ENCODE data around the gene MAVS.

Gene MAVS

DNA sequence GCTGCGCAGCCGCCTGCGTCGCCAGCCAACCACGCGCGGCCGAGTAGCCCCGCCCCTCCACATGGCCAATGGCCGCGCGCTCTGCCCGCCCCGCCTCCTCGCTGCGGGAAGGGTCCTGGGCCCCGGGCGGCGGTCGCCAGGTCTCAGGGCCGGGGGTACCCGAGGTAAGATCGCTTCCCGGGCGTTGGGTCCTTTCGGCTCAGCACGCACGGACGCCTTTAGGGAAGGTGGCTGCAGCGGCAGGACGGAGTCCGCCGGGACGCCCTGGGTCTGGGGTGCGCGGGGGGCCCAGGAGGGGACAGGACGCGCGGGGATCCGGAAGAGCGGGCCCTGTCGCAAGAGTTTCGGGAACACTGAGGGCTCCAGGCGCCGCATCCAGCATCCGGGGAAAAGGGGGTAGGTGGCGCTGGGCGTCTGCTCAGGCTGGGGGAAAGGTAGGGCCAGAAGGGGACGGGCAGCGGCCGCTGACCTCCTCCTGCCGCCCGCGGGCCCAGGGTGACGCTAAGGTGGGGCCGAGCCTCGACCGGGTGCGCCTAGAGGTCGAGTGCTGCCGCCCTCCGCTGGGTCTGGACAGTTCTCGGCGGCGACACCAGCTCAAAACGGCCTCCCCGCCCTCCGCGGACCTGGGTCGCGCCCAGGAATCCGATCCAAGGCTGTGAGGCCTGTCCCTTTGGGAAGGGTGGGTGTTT lies at the start of gene MAVS:
Gene MAVS (plus strand): TSS at position 95 of the 689 bp plus-strand sequence. CDS start 7,791 bp downstream, outside the sequence.
- DNase-seq, result peak; percentile 36 to 87

GRCh38 chr20:3797226-3797545 lies 49.4 kb upstream of the MAVS start:
- no peak for DNase-seq

DNA sequence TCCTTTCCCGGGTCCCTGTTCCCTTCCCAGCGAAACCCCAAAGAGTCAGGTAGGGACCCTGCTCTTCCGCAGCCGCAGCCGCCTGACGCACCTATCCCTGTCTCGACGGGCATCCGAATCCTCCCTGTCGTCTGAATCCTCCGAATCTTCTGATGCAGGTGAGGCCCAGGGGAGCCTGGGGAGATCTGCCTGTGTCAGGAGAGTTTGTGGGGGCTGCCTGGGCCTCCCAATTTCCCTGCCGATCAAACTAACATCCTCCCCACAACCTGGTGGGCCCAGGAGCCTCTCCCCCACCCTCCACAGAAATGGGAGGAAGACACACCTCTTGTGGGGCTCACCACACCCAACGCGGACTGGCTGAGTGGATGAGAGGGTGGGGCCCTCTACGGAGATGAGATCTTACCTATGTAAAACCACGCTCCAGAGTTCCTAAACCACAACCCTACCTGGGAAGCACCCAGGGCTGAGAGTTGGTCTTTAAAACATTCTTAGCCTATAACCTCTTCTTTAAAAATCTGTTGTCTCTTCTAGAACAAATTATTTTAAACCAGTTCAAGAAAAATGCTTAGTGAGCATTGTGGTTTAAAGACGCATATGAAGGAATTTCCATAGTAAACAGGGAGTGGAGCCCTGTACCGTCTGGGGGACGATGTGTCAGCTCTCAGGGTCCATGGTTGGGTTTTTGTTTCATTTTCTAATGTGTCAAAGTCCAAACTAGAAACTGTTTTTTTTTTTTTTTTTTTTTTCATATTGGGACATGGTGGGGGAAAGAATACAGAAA lies 48.9 kb upstream of the MAVS start:
- peak; percentile 45 to 62 for DNase-seq

- no peak for DNase-seq
Observed at GRCh38 chr20:3798373-3798768, 48.3 kb upstream of the MAVS start.

GRCh38 chr20:3798908-3799248 lies 47.8 kb upstream of the MAVS start:
- no peak for DNase-seq

DNA sequence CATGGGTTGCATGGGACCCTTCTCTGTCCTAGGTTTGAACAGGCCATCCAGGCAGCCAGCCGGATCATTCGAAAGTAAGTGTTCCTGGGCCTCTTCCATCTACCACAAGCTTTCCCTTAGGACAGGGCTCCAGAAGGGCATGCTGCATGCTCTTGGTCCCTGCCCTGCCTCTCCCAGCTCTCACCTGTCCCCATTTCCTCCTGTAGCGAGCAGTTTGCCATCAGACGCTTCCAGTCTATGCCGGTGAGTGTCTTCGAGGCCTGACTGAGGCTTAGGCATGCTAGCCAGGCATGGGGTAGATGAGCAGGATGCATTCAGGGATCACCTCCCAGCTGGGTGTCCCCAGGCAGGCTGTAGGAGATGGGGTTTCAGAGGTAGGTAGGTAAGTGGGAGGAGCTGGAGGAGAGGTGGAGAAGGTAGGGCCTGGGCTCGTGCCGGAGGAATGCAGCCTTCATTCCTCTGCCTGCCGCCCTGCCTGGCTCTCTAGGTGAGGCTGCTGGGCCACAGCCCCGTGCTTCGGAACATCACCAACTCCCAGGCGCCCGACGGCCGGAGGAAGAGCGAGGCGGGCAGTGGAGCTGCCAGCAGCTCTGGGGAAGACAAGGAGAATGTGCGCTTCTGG lies 46.3 kb upstream of the MAVS start:
- no peak for DNase-seq

DNA sequence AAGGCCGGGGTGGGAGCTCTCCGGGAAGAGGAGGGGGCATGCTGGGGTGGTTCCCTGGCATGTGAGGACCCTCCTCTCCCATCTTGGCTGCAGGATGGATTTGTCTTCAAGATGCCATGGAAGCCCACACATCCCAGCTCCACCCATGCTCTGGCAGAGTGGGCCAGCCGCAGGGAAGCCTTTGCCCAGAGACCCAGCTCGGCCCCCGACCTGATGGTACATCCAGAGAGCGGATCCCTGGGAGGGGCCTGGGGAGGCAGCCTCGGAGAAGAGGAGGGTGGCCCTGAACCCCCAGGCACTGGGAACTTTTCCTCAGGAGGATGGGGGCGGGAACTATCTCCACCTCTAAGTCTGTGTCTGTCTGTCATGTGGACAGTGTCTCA lies 45.8 kb upstream of the MAVS start:
- DNase-seq, result no peak

- no peak for DNase-seq
Observed at GRCh38 chr20:3801299-3801698, 45.3 kb upstream of the MAVS start.

DNA sequence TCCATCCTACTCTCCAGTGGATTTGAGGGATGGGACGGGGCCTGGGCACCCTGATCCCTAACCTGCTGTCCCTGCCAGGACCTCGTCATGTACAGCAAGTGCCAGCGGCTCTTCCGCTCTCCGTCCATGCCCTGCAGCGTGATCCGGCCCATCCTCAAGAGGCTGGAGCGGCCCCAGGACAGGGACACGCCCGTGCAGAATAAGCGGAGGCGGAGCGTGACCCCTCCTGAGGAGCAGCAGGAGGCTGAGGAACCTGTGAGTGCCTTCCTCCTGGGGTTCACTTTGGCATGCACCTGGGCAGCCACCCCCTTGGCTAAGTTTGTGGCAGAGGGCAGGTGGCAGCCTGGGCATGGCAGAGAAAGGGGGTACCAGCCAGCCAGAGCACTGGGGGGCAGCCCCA lies 44.8 kb upstream of the MAVS start:
- DNase-seq, result no peak

GRCh38 chr20:3802524-3803239 lies 44.0 kb upstream of the MAVS start:
- no peak for DNase-seq

GRCh38 chr20:3803289-3803688 lies 43.3 kb upstream of the MAVS start:
- no peak for DNase-seq

GRCh38 chr20:3803854-3804253 lies 42.8 kb upstream of the MAVS start:
- DNase-seq, result no peak

DNA sequence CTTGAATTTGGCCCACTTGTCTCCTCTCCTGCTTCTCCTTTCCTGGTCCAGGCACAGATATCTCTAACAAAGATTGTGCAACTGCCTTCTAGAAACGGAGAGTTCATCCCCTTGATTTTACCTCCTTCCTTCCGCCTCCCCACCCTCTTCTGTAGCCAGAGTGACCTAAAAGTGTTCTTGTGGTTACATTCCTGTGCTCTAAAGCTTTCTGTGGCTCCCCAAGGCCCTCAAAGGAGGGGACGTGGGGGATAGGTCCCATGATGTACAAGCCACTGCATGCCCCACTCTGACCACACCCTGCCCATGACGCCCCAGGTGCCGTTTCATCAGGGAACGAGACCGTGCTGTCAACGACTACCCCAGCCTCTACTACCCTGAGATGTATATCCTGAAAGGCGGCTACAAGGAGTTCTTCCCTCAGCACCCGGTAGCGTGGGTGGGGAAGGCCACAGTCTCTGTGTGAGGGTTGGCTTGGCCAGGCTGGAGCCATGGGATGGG lies 42.3 kb upstream of the MAVS start:
- DNase-seq, result no peak

DNA sequence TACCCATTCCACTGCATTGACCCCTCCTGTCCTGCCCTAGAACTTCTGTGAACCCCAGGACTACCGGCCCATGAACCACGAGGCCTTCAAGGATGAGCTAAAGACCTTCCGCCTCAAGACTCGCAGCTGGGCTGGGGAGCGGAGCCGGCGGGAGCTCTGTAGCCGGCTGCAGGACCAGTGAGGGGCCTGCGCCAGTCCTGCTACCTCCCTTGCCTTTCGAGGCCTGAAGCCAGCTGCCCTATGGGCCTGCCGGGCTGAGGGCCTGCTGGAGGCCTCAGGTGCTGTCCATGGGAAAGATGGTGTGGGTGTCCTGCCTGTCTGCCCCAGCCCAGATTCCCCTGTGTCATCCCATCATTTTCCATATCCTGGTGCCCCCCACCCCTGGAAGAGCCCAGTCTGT lies 41.9 kb upstream of the MAVS start:
- DNase-seq, result no peak

GRCh38 chr20:3808544-3808943 lies 38.1 kb upstream of the MAVS start:
- DNase-seq, result no peak

- DNase-seq, result peak; percentile 60 to 72
Observed at GRCh38 chr20:3811467-3812258, 35.0 kb upstream of the MAVS start.

GRCh38 chr20:3812259-3812681 lies 34.4 kb upstream of the MAVS start:
- no peak for DNase-seq

GRCh38 chr20:3812975-3813847 lies 33.4 kb upstream of the MAVS start:
- no peak for DNase-seq

DNA sequence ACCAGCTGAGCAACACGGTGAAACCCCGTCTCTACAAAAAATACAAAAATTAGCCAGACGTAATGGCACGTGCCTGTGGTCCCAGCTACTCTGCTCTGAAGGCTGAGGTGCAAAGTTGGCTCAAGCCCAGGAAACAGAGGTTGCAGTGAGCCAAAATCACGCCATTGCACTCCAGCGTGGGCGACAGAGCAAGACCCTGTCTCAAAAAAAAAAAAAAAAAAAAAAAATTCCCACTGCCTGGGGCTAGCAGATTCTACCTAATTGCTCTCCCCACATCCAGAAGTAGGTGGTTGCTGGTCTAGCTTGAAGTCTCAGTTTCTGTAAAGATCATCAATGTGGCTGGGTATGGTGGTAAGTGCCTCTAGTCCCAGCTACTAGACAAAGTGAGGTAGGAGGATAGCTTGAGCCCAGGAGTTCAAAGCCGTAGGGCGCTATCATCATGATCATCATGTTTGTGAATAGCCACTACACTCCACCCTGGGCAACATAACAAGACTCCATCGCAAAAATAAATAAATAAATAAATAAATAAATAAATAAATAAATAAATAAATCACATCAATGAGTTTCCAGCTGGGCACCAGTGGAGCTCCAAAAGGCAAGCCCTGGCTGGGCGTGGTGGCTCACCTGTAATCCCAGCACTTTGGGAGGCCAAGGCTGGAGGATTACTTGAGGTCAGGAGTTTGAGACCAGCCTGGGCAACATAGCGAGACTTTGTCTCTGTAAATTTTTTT lies 32.6 kb upstream of the MAVS start:
- DNase-seq, result no peak

DNA sequence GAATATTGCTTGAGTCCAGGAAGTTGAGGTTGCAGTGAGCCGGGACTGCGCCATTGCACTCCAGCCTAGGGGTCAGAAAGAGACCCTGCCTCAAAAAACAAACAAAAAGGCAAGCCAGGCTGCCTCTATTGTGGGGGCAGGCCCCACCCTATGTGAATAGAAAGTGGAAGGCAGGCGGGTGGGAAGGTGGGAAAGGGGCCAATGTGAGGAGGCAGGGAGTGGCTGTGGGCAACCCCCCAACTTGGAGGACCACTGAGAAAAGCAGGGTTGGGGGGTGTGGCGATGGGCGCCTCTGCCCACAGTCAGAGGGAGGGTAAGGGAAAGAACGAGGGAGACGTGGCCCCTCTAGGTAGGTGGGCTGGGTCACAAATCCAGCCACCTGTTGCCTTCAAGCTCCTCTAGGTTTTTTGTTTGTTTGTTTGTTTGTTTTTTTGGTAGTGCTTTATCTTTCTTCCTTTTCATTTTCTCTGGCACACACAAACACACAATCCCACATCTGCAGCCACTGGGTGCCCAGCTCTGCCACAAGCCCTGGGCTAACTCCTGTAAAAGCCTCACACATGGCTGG lies 31.6 kb upstream of the MAVS start:
- no peak for DNase-seq

Measured in NCI-H187 (cell line).